IPS-15b (cell line): ENCODE results near the gene LRPPRC.

Experiments
- H3K27me3 ChIP-seq: one replicate; pipeline ENCODE4 v1.6.1; 2013; ENCODE audit warnings: low read length; ENCODE audit not compliant: control insufficient read depth, insufficient read depth
- H3K36me3 ChIP-seq: one replicate; pipeline ENCODE4 v1.6.1; 2013; ENCODE audit warnings: low read length; ENCODE audit not compliant: control insufficient read depth, insufficient read depth
- H3K4me1 ChIP-seq: one replicate; pipeline ENCODE4 v1.6.1; 2013; ENCODE audit warnings: mild to moderate bottlenecking, low read length; ENCODE audit not compliant: control insufficient read depth, insufficient read depth
- H3K4me3 ChIP-seq: one replicate; pipeline ENCODE4 v1.5.1; 2013; ENCODE audit warnings: low read depth, low read length
- H3K9ac ChIP-seq: one replicate; pipeline ENCODE4 v1.6.1; 2013; ENCODE audit warnings: low read depth, mild to moderate bottlenecking, low read length
- H3K9me3 ChIP-seq: one replicate; pipeline ENCODE4 v1.6.1; 2013; ENCODE audit warnings: mild to moderate bottlenecking, low read length; ENCODE audit not compliant: control insufficient read depth, insufficient read depth

LRPPRC gene

DNA sequence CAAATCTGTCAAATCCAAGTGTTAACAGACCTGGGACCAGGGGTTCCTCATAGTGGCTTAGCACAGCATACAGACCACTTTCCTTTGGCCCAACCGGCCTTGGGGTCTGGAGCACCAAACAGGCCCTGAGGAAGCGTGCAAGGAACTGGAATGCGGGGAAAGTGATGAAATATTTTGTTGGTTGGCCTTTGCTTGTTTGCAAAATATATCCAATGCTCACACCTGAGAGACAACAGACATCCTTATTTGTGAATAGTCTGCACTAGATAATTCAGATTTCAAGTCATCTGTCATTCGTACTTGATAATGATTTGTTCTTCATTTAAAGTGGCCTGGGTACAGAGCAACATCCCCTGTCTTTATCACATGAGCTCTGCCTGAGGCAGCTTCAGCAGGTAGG is 113.5 kb downstream of the LRPPRC start:
- no peaks in the 10 kb centered on the region for H3K4me1 ChIP-seq
- no peak overlapping the region for H3K4me3 ChIP-seq

DNA sequence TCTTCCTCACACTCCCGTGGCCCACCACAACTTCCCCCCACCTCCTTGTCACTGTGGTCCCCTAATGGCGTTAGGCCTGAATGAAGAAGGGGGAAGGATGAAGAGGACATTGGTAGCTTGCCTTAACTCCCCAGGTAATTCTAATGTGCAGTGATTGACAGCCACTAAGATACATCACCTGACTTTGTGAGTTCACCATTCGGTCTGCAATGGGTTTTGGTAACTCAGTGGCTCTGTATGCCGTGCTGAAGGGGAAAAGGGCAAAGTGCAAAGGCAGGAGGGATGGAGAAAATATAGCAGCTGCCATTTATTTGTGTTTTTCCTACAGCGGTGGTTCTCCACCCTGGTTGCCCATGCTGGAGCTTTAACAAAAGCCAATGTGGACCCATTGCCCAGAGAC is 114.8 kb downstream of the LRPPRC start:
- Histone ChIP-seq H3K9me3 (no peaks in the 10 kb centered on the region), H3K27me3 (peaks cover 3% of the 10 kb centered on the region), H3K4me3 (no peak overlapping the region), H3K36me3 (peaks cover 8% of the 10 kb centered on the region), H3K9ac (no peak overlapping the region), H3K4me1 (no peaks in the 10 kb centered on the region)

More for the DNA sequence above, 113.5 kb downstream of the LRPPRC start:
- Histone ChIP-seq H3K36me3 (peaks cover 17% of the 10 kb centered on the region), H3K9me3 (no peaks in the 10 kb centered on the region), H3K27me3 (peaks cover 3% of the 10 kb centered on the region), H3K9ac (no peak overlapping the region)

DNA sequence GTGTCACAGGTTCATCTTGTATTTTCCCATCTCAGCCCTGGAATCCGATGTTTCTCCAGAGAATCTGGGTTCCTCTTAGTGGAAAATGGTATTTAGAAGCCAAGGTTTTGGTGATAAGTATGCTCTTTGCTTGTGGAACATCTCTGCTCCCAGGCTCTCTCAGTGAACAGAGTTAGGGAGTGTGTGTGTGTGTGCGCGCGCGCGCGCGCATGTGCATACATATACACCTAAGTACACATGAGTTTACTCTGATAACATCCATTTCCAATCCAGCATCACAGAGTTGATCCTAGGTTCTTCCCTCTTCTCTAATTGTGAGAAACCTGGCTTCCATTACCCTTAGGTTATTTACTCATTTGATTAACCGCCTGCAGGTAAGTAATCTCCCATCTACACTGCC is 115.3 kb downstream of the LRPPRC start:
- no peak overlapping the region for H3K9ac ChIP-seq
- no peaks in the 10 kb centered on the region for H3K9me3 ChIP-seq
- peaks cover 3% of the 10 kb centered on the region for H3K27me3 ChIP-seq
- H3K4me3 ChIP-seq, result no peak overlapping the region
- H3K36me3 ChIP-seq, result peaks cover 6% of the 10 kb centered on the region
- H3K4me1 ChIP-seq, result no peaks in the 10 kb centered on the region

DNA sequence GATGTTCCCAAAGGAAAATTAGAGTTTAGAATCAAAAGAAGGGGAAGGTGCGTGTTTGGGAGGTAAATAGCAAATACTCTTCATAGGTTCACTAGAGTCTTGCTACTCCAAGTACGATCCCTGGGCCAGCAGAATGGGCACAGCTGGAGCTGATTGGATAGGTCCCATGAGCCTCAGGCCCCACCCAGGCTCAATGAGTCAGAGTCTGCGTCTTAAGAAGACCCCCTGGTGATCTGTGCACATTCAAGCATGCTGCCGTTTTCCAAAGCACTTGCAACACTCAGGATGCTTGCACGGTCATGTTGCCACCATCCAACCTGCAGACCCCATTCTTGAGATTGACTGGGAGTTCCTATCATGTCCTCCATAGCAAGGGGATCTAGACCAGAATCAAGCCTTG is 116.5 kb downstream of the LRPPRC start:
- H3K27me3 ChIP-seq, result peaks cover 3% of the 10 kb centered on the region
- H3K9ac ChIP-seq, result no peak overlapping the region
- no peak overlapping the region for H3K4me3 ChIP-seq
- H3K9me3 ChIP-seq, result no peaks in the 10 kb centered on the region
- H3K36me3 ChIP-seq, result peaks cover 2% of the 10 kb centered on the region
- no peaks in the 10 kb centered on the region for H3K4me1 ChIP-seq

DNA sequence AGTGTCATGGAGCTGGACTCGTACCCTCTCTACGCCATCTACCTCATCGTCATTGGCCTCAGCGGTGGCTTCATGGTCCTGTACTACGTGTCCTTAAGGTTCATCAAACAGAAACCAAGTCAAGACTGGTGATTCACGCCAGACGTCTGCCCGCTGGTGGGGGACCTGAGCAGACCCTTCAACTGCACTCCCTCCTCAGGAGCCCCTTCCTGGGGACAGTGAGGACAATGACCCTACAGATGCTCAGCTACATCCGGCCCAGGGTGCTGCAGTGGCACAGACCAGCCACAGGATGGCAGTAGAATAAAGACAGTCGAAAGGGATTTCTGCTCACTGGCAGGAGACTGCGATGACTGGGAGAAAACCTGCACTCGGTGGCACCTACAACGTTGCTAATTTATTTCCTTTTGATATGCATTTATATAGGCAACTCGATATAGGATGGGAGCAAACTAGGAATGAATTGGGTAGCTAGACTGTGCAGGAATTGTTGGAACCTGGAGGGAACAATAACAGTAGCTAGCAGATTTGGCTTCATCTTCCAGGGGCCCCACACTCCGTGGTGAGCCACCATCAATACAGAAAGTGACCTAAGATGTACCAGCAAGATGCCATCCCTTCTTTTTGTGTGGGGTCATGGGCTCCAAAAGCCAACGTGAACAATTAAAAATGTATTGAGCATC is 117.9 kb downstream of the LRPPRC start:
- no peaks in the 10 kb centered on the region for H3K9me3 ChIP-seq
- no peaks in the 10 kb centered on the region for H3K36me3 ChIP-seq
- no peaks in the 10 kb centered on the region for H3K4me1 ChIP-seq
- no peak overlapping the region for H3K9ac ChIP-seq
- no peak overlapping the region for H3K4me3 ChIP-seq
- H3K27me3 ChIP-seq, result peaks cover 3% of the 10 kb centered on the region

DNA sequence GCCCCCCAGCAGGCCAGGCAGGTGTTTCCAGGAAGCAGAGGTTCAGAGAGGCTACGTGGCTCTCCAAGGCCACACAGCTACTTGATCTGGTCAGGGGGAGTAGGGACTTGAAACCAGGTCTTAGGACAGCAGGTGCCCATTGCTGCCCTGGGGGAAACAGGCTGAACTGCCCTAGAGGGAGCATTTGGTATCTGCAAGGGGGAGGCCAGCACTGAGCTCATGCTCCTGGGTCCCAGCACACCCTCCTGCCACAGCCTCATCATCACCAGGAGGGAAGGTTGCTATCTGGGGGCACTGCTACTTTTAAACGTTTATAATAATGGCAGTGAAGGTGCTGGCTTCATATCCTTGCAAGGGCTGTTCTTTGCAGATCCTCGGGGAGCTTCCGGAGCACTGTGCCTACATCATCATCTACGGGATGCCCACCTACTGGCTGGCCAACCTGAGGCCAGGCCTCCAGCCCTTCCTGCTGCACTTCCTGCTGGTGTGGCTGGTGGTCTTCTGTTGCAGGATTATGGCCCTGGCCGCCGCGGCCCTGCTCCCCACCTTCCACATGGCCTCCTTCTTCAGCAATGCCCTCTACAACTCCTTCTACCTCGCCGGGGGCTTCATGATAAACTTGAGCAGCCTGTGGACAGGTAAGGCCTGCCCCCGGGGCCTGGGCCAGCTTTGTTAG is 120.9 kb downstream of the LRPPRC start:
- H3K4me3 ChIP-seq, result no peak overlapping the region
- peaks cover 8% of the 10 kb centered on the region for H3K27me3 ChIP-seq
- H3K36me3 ChIP-seq, result no peaks in the 10 kb centered on the region
- no peaks in the 10 kb centered on the region for H3K9me3 ChIP-seq
- H3K9ac ChIP-seq, result no peak overlapping the region
- no peaks in the 10 kb centered on the region for H3K4me1 ChIP-seq

DNA sequence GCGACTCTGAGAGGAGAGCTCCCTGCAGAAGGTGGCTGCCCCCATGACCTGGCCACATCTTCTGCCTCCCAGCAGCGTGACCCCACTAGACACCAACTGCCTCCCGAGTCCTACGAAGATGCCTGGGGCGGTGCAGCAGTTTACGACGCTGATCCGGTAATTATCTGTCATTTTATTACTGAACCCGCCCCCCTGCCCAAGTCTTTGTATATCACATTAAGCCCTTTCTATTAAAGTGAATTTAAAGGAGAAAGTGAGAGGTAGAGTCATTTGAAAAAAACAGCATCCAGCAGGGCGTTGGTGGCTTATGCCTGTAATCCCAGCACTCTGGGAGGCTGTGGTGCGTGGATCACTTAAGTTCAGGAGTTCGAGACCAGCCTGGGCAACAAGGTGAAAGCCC is 123.6 kb downstream of the LRPPRC start:
- no peaks in the 10 kb centered on the region for H3K4me1 ChIP-seq
- H3K9ac ChIP-seq, result no peak overlapping the region
- peaks cover 15% of the 10 kb centered on the region for H3K27me3 ChIP-seq
- H3K9me3 ChIP-seq, result no peaks in the 10 kb centered on the region
- H3K36me3 ChIP-seq, result no peaks in the 10 kb centered on the region
- no peak overlapping the region for H3K4me3 ChIP-seq

DNA sequence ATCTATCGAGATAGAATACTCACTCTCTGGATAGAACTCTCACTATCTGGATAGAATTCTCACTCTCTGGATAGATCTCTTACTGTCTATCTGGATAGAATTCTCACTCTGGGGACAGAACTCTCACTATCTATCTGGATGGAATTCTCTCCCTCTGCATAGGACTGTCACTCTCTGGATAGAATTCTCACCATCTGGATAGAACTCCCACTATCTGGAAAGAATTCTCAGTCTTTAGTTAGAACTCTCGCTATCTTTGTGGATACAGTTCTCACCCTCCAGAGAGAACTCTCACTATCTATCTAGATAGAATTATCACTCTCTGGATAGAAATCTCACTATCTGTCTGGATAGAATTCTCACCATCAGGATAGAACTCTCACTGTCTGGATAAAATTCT is 140.5 kb downstream of the LRPPRC start:
- Histone ChIP-seq H3K9ac (no peak overlapping the region), H3K36me3 (no peaks in the 10 kb centered on the region), H3K9me3 (no peaks in the 10 kb centered on the region), H3K4me1 (no peaks in the 10 kb centered on the region), H3K4me3 (no peak overlapping the region), H3K27me3 (peaks cover 26% of the 10 kb centered on the region)

DNA sequence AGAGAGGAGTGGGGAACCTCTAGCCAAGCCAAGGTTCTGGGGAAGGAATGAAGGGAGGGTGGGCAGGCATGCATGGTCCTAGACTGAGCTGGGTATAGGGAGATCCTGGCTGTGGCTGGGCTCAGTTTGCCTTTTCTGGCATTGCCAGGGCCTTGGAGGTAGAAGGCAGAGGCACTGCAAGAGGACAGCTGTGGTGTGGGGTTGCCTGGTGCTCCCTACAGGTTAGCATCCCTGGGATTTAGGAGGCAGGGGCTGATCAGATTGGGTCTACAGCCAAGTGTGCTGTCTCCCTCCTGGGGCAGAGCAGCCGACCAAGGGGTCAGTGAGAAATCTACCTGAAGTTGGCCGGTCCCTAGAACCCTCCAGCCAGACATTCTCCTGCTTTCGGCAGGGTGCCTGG is 141.1 kb downstream of the LRPPRC start:
- no peak overlapping the region for H3K4me3 ChIP-seq
- H3K9ac ChIP-seq, result no peak overlapping the region
- no peaks in the 10 kb centered on the region for H3K4me1 ChIP-seq
- H3K27me3 ChIP-seq, result peaks cover 26% of the 10 kb centered on the region
- H3K9me3 ChIP-seq, result no peaks in the 10 kb centered on the region
- H3K36me3 ChIP-seq, result no peaks in the 10 kb centered on the region

DNA sequence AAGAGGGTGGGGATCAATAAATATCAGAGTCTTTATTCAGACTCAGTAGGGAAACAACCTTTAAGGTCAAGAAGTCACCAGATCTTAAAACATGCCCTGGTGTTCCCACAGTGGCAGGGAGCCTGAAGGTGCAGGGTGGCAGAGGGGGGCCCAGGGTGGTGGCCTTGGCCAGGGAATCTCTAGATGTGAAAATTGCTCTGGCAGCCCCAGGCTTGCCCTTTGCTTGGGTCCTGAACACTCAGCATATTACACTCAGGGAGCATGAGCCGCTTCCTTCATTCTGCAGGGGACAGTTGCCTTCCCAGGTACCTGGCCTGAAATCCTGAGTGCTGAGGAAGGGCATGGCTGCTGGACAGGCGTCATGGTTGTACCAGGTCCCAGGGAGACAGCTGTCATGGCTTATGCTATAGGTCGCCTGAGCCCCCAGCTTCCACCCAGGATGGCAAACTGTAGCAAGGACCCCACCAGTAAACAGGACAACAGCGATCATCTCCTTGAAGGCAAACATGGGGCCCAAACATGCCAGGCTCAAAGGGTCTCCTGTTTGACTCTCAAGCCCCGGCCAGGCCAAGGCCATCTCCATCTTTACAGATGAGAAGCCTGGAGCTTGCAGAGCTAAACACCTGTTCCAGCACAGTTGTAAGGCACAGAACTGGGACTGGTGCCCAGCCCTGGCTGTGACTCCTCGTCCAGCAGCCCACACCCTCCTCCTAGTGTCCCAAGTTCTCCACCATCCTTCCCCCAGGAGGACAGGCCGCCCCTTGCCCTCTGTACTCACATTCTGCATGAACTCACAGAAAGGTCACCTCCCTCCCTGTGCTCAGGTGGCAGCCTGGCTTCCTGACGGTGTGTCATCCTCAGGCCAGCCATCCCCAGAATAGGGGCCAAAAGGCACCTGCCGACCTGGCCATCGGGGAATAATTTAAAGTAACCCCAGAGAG is 142.4 kb downstream of the LRPPRC start:
- Histone ChIP-seq H3K4me1 (no peaks in the 10 kb centered on the region), H3K27me3 (peaks cover 26% of the 10 kb centered on the region), H3K9me3 (no peaks in the 10 kb centered on the region), H3K4me3 (no peak overlapping the region), H3K9ac (no peak overlapping the region), H3K36me3 (no peaks in the 10 kb centered on the region)

DNA sequence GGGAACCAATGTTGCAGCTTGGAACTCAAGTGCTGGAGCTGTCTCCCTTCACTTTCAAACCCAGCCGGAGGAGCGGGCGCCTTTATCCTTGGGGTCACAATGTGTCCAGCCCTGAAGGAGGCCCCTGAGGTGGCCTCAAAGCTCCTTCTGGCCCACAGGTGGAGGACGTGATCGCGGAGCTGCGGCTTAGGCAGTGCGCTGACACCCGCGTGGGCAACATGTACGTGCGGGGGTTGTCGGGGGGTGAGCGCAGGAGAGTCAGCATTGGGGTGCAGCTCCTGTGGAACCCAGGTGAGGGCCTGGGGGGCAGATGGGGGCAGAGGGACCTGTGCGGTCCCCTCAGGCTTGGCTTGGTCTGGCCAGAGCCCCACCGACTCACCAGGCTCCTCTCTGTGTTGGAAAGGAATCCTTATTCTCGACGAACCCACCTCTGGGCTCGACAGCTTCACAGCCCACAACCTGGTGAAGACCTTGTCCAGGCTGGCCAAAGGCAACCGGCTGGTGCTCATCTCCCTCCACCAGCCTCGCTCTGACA is 143.5 kb downstream of the LRPPRC start:
- Histone ChIP-seq H3K4me3 (no peak overlapping the region), H3K9ac (no peak overlapping the region), H3K27me3 (peaks cover 17% of the 10 kb centered on the region), H3K9me3 (no peaks in the 10 kb centered on the region), H3K4me1 (no peaks in the 10 kb centered on the region), H3K36me3 (no peaks in the 10 kb centered on the region)
